NB4 (cell line): ENCODE data around the gene COL24A1.

Experiments used
- MAX ChIP-seq: IDR thresholded peaks from 2 replicates; pipeline ENCODE4 v1.6.1; 2011; ENCODE audit warnings: low read depth, low read length
- TF ChIP-seq, protein P1 (sequence below): IDR thresholded peaks from one replicate; pipeline ENCODE4 v1.5.1; 2012; ENCODE audit warnings: low read depth, low read length

- TF ChIP-seq, protein P1, sequence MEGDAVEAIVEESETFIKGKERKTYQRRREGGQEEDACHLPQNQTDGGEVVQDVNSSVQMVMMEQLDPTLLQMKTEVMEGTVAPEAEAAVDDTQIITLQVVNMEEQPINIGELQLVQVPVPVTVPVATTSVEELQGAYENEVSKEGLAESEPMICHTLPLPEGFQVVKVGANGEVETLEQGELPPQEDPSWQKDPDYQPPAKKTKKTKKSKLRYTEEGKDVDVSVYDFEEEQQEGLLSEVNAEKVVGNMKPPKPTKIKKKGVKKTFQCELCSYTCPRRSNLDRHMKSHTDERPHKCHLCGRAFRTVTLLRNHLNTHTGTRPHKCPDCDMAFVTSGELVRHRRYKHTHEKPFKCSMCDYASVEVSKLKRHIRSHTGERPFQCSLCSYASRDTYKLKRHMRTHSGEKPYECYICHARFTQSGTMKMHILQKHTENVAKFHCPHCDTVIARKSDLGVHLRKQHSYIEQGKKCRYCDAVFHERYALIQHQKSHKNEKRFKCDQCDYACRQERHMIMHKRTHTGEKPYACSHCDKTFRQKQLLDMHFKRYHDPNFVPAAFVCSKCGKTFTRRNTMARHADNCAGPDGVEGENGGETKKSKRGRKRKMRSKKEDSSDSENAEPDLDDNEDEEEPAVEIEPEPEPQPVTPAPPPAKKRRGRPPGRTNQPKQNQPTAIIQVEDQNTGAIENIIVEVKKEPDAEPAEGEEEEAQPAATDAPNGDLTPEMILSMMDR, result no peak
- TF ChIP-seq MAX, result no peak
These were observed 463.8 kb downstream of the COL24A1 start for GRCh38 chr1:85692730-85693314.
